GM12875 (cell line): Measurements from ENCODE around the gene C1QTNF9.

Experiments
- H3K4me3 ChIP-seq: one replicate; pipeline ENCODE4 v1.5.1; 2011; ENCODE audit warnings: low read depth, low read length, control low read depth
- TF ChIP-seq, protein P1 (sequence below): IDR thresholded peaks from 2 replicates; pipeline ENCODE4 v1.5.1; 2011; ENCODE audit warnings: low read depth, mild to moderate bottlenecking, control low read depth, inconsistent platforms, low read length, moderate library complexity, borderline replicate concordance; ENCODE audit not compliant: insufficient read depth

The C1QTNF9 gene

DNA sequence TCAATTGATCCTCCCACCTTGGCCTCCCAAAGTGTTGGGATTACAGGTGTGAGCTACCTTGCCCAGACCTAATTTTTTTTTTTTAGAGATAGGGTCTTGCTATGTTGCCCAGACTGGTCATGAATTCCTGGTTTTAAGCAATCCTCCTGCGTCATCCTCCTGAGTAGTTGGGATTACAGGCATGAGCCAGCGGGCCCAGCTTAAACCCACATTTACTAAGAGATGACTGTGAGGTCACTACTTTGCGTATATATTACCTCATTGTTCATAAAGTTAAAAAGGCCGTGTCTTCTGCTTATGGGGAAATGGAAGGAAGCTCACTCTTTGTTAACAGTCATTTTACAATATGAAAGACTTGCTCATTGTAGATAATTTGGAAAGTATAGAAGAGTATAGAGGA, 39.6 kb upstream of the C1QTNF9 start:
- H3K4me3 ChIP-seq: no peak overlapping the region
- TF ChIP-seq, protein P1, sequence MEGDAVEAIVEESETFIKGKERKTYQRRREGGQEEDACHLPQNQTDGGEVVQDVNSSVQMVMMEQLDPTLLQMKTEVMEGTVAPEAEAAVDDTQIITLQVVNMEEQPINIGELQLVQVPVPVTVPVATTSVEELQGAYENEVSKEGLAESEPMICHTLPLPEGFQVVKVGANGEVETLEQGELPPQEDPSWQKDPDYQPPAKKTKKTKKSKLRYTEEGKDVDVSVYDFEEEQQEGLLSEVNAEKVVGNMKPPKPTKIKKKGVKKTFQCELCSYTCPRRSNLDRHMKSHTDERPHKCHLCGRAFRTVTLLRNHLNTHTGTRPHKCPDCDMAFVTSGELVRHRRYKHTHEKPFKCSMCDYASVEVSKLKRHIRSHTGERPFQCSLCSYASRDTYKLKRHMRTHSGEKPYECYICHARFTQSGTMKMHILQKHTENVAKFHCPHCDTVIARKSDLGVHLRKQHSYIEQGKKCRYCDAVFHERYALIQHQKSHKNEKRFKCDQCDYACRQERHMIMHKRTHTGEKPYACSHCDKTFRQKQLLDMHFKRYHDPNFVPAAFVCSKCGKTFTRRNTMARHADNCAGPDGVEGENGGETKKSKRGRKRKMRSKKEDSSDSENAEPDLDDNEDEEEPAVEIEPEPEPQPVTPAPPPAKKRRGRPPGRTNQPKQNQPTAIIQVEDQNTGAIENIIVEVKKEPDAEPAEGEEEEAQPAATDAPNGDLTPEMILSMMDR: no peak

DNA sequence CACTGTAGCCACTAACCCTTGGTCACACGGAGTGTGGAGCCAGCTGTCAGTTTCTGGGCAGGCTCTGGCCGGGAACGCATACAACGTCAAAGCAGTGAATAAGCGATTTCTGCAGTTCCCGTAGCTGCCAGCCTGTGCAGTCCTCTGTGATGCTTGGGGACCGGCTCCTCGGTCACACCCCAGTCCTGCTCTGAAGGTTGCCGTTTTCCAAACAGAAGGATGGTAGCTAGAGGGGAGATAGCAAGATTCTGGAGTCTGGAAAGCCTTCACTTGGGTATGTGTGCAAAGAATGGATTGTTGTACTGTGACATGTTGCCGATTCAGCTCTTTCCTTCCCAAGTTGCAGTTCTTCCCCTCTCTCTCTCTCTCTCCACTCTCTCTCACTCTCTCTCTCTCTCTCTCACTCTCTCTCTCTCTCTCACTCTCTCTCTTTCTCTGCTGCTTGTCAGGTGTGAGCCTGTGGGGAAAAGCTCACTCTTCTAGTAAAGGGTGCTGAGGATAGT, 38.7 kb upstream of the C1QTNF9 start:
- TF ChIP-seq, protein P1: peak; percentile 23; the same call in 1 of the 2 replicates
- H3K4me3 ChIP-seq: peak overlapping the region; percentile 63

GRCh38 chr13:24271231-24271600, 38.2 kb upstream of the C1QTNF9 start:
- TF ChIP-seq, protein P1: no peak
- H3K4me3 ChIP-seq: peak overlapping the region; percentile 63

DNA sequence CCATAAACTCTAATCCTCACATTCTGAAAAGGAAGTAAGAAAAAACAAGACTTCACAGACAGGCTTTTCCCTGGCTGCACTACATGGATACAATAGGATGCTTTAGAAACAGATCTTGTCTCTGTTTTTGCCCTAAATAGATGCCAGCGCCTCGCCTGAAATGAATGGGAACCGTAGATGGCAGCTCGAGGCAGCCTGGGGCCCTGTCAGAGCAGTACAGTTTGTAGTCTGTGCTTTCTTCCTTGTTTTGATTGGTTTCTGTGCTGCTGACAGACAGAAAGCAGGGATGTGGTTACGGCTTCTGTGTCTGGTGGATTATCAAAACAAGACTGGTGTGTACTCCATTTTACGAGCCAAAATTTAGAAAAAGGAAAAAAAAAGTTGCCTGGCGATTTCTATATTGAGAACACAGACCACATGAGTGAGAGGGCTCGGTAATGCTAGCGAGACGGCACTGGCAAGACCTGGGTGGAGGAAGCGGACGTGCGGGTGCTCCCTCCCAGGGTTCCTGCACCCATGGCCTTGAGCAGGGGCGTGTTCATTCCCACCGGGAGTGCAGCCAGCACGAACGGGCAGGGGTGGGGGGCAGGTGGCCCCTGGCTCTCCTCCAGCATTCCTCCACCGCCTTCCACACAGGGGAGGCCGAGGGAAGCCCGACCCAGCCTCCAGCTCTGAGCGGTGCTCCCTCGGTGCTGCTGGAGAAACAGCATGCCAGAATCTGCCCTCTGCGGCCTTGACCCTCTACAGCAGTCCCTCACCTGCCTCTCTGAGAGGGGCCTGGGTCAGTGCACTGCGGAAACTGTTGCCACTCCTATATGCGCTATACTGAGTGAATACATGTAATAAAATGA, 37.6 kb upstream of the C1QTNF9 start:
- peak overlapping the region; percentile 55 for H3K4me3 ChIP-seq
- TF ChIP-seq, protein P1: no peak

DNA sequence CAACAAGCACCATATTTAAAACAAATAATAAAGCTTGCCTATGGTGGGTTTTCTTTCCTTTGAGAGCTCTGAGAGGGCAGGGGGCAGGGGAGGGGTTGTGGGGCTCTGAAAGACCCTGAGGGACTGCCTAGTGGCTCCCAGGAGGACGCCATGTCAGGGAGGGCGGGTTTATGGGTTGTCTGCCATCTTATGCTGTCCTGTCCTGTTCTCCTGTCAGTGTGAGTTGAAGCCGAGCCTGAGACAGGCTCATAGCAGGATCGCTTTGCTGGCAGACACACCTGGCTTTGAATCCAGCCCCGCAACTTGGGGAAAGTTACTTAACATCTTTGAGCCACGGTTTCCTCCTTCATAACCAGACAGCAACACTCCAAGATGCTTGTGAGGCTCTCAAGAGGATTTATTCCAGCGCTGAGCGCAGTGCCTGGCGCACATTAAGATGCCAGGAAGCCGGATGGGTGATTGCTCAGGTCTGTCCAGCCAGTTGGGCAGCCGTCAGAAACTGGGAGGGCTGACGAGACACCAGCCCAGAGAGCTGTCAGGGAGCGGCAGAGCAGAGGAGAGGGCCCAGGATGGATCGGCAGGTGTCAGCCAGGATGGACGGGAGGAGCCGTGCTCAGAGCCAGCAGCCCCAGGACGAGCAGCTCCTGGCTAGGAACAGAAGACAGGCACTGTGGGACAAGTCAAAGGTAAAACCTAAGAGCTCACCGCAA, 36.8 kb upstream of the C1QTNF9 start:
- TF ChIP-seq, protein P1: no peak
- peak overlapping the region; percentile 55 for H3K4me3 ChIP-seq

GRCh38 chr13:24273926-24274325, 35.5 kb upstream of the C1QTNF9 start:
- no peak overlapping the region for H3K4me3 ChIP-seq
- TF ChIP-seq, protein P1: no peak
